Activated T-helper 1 cell treated with Interleukin-2 at 50 U/mL for 16 hours (primary cell): ENCODE data around the gene TMEM39A.

ENCODE experiments used
- DNase-seq: peaks from one replicate; pipeline ENCODE4 v3.0.0-alpha.2; 2020; ENCODE audit warnings: low read depth

TMEM39A gene

DNA sequence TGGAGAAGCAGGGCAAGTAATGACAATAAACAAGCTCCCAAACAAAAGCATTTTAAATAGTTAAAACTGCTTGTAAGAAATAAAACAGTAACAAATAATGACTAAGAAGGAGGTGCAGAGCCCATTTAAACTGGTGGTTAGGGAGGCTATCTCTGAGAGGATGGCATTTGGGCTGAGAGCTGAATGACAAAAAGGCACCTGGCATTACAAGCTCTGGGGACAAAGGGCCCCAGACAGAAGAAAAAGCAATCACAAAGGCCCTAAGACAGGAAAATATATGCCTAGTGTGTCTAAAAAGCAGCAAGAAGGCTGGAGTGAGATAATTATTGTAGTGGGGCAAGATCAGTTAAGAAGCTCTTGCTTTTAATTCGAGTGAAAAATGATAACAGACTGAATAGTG, 9.6 kb downstream of the TMEM39A start:
- DNase-seq, result no peak

DNA sequence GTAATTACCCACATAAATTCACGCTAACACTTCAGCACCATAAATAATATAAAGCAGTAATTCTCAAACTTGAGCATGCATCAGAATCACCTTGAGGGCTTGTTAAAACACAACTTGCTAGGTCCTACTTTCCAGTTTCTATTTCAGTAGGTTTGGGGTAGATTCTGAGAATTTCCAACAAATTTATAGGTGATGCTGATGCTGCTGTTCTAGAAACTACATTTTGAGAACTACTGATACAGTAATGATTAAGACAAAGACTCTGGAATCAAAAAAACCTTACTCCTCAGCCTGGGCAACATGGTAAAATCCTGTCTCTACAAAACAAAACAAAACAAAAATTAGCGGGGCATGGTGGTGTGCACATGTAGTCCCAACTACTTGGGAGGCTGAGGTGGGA, 18.8 kb downstream of the TMEM39A start:
- DNase-seq, result no peak

DNA sequence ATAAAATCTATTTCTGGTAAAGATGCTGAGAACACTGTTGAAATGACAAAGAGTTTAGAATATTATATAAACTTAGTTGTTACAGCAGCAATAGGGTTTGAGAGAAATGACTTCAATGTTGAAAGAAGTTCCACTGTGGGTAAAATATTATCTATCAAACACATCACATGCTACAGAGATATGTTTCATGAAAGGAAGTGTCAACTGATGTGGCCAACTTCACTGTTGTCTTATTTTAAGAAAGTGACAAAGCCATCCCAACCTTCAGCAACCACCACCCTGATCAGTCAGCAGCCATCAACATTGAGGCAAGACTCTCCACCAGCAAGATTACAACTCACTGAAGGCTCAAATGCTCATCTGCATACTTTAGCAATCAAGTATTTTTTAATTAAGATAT, 20.2 kb downstream of the TMEM39A start:
- no peak for DNase-seq

DNA sequence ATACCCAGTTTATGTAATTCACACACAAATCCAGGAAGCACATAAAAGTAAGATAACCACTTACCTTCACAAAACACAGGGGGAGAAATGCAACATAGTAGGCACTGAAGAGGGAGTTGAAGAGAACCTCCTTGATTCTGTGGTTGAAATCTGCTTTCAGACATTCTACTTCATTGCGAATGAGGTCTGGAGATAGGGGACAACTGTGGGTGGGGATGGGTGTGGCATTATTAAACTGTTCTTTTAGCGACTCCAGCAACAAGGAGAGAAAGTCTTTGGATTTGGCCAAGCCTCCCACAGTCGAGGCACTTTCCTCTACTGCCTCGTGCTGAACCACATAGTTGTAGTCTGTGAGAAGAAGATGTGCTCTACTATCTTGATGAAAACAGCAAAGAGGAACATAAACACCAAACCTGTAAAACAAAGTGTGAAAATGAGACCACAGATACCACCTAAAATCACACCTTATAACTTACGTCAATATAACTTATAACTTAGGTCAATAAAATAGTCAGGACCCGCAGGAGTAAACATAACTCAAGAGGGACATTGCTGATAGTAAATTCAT, 25.6 kb downstream of the TMEM39A start:
- no peak for DNase-seq

DNA sequence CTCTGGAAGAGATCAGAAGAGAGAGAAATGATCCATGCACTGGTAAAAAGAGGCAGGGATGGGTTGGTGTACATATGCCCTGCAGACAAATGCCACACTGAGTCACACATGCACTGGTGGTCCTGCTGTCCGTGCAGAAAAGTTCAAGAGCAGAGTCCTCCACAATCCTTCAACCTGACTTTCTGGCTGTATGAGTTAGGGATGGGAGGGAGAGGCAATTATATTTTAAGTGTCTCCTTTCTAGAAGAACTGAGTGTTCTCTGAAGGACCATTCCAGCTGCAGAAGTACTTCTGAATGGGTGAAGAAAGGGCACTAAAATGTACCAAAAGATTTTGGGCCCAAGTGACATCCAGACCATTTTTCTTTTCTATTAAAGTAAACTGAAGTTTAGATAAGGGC, 26.4 kb downstream of the TMEM39A start:
- no peak for DNase-seq

DNA sequence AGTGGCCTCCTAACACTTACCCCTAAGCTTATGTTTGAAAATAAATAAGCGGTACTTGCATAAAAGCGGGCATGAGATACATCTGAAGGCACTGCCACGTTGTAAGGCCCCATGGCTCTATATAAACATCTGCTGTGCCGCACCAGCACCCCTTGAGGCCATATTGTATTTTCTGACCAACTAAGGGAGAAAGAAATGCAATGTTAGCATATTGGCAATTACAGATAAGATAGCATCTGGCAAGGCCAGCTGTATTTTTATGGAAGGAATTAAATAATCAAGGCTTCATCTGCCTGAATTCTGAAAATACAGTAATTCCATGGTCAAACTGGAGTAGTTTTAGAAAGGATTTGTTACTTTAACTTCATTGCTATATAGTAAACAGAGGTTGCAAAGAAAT, 28.7 kb downstream of the TMEM39A start:
- no peak for DNase-seq

DNA sequence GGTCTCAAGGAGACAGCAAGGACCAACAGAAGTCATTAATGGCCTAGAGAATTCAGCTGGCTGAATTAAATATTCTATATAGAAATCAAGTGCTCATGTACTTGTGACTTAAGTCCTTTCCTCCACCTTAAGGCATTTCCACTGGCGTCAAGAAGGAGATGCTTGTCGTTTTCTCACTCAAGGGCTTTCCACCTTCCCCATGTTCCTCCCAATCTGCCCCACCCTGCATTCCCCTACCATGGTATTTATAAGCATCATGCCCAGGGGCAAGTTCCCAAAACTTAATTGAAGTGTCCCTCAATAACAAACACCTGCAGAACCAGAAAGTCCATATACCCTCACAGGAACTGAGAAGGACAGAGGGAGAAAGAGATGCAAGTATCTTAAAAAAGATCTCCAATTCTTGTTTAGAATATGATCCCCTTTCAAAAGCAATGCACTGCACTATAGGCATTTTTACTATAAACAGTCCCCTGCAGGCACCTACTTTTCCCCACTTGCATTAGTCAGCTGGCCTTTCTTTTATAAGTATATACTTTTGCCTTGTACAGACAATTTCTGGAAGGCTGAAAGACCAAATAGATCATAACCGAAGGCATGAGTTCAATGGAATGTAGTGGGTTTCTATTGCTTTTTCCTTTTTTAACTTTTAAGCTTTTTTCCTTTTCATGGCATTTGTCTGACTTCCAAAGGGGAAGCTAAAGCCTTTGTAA, 29.6 kb downstream of the TMEM39A start:
- DNase-seq, result no peak

DNA sequence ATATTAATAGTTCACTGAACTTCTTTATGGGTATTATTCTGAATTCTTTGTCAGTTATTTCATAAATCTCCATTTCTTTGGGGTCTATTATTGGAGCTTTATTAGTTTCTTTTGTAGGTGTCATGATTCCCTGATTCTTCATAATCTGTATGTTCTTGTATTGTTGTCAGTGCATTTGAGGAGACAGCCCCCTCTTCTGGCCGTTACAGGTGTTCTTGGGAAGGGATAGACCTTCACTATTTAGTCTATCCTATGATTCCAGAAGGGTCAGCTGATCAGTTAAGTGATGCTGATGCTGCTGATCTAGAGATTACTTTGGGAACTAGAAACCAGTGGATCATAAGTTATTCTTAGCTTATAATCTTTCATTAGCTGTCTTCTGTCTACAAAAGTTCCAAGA, 34.9 kb downstream of the TMEM39A start:
- DNase-seq, result no peak

DNA sequence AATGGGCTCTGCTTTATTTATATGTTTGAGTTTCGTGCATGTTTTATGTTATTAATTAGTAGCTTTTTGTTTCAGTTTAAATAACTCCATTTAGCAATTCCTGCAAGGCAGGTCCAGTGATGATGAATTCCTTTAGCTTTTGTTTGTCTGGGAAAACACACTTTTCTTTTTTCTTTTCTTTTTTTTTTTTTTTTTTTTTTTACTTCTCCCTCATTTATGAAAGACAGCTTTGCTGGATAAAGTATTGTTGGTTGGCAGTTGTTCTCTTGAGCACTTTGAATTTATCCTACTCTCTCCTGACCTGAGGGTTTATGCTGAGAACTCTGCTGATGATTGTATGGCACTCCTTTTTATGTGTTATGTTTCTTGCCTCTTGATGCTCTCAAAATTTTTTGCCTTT, 35.7 kb downstream of the TMEM39A start:
- DNase-seq, result no peak

DNA sequence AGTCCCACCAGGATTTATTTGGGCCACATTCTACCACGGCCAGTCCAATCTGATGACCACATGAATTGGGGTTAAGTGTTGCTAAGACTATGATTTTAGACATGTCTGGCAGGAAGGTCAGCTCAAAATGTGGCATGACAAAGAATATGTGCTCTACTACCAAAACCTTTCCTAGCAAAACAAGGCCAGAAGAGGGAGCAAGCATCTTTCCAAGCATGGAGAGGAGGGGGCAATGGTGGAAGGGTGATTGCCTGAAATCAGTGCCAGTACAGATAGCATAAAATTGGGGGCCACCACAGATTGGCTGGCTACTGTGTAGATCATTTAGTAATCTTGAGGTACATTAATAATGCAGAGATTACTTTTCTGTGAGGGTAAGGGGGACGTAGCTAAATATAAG, 43.2 kb downstream of the TMEM39A start:
- no peak for DNase-seq

DNA sequence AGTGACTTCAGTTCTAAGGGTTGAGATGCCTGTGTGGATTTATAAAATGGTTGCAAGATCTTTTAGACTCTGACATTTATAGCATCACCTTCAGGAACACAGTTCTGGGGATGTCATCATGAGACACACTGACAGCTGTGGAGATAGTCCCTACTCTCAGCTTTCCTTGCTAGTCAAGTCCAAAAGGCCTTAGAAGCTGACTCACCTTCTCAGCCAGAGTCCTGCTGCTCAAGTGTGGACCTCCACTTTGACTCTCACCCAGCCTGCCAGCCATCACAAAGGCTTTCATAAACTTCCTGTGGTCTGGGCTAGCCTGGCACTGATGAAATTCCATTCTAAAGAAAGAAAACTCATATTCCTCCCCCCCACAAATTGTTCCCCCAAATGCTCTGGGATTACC, 44.8 kb downstream of the TMEM39A start:
- DNase-seq, result no peak

DNA sequence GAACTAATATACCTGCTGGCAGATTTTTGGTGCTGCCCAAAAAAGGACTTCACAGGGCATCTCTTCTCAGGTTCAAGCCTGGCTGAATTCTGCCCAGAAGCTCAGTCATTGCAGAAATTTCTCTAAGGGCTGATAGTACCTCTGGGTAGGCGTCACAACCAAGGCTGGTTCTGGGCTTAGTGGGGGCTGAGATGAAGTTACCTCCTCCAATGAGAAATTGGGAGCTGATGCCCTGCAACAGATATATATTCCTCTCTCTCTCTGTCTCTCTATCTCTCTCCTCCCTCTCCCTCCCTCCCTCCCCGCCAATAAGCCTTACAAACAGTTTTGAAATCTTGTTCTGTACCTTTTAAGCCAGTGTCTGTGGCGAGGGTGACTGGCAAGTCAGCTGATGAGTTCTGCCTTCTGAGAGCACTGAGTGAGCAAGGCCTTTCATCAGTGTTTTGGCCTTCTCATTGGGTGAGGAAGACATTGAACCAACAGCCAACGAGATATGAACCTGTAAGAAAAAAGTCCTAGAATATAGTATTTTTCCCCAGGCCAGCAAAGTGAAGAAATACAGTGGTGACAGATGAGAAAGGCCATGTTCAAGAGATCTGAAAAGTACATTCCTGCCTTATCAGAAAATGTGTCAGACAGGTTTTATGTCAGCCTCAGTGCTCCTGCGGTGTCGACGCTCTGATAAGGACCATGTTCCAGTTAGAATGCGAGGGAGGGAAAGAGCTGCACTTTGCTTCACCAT, 45.5 kb downstream of the TMEM39A start:
- DNase-seq, result no peak

DNA sequence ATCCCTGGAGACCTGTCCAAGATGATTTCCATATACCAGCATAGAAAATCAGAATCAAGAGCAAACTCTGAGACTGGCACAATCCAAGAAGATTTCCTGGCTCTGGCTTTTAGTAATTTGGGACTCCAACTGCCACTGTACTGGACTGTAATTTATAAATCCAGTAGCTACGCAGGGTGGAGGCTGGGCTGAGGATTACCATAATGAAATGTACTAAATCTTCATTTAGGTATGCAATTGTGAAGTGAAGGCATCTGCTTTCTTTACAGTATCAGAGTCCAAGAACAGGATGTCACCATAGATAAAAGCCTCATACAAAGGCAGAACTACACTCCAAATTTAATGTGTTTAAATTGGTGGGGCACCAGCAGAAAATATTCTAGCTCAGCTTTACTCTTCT, 46.5 kb downstream of the TMEM39A start:
- no peak for DNase-seq

DNA sequence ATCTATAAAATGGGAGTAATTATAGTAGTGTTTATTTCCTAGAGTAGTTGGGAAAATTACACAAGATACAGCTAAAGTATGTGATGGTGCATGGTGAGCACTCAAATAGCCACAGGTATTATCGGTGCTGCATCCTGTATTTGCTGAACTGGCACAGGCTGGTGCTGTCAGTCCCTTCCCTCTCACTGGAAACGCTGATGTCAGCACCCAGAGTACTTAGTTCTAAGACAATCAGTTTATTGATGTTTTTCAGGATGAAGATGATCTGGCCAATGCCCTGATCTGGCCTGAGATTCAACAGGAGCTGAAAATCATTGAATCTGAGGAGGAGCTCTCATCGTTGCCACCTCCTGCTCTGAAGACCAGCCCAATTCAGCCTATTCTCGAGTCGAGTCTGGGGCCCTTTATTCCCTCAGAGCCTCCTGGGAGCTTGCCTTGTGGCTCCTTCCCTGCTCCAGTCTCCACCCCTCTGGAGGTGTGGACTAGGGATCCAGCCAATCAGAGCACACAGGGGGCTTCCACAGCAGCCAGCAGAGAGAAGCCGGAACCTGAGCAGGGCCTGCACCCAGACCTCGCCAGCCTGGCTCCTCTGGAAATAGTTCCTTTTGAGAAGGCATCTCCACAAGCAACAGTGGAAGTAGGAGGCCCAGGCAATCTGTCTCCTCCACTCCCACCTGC, 49.7 kb downstream of the TMEM39A start:
- no peak for DNase-seq

DNA sequence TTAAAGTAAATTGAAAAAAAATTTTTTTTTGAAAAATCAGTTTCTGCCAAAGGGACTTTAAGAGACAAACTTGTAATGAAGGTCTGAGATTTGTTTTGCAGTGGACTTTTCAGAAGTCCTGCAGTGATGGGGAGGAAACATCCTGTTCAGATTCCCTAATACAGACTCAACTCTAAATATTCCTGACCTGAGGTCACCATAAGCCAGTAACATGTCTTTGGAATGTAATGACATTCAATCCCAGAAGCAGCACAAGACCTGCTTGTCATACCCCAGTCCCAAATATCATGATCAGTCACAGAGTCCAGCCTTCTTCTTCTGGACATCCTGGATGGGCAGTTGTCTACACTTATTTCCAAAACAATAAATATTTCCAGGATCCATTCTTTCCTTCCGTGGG, 53.6 kb downstream of the TMEM39A start:
- DNase-seq, result no peak

DNA sequence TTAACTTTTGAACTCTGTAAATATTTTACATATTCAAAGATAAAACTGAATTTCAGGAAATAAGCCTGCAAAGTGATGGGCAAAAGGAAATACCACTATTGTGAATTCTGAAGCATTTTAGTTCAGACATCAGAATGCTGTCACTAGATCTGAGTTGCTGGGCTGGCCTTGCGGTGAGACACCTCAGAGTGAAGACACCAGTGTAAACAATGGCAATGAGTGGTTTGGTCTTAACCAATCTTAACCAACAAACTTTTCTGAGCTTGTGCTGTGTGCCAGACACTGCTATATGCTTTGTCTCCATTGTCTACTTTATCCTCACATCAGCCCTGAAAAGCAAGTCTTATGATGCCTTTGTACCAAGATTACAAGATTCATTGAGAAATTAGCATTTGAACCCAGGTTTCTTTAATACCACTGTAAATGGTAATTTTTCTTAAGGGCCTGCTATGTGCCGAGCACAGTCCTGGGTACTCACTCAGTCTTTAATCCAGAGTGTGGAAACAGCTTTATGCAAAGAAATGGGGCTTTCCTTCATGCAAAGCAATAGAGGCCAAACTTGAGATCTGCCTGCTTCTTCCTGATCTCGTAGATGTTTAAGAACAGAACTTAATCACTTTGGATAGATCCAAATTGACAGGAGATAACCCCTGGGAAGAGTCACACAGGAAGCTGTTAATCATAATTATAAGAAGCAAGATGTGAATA, 55.0 kb downstream of the TMEM39A start:
- DNase-seq, result no peak

DNA sequence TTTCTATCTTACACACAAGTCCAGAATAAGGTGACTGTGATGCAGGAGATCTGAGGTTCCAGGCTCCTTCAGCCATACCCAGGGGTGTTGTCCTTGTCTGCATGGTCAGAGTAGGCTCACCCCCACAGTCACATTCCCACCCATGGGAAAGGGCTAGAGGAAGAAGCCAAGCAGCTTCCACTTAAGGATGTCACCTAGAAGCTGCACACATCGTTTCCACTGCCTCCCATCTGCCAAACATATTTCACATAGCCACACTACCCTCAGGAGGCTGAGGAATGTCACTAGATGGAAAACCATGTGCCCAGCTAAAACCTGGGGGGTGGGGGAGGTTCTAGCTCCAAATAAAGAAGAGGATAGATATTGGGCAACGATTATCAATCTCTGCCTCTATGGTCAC, 58.1 kb downstream of the TMEM39A start:
- DNase-seq, result no peak

DNA sequence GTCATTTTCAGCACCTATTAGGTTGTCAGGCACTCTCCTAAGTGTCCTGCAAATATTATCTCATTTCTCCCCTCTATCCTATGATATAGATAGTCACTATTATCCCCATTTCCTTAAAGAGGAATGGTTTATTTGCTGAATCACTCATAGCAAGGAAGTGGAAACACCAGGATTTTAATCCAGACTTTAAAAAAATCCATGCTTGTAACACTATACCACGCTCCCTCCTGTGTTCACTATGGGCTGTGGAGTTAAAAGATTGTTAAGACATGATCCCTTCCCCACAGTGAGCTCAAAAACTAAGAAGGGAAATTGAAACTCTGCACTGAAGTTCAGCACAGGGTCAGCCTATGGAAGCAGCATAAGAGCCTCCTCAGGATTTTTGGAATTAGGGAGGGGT, 60.2 kb downstream of the TMEM39A start:
- DNase-seq, result no peak

DNA sequence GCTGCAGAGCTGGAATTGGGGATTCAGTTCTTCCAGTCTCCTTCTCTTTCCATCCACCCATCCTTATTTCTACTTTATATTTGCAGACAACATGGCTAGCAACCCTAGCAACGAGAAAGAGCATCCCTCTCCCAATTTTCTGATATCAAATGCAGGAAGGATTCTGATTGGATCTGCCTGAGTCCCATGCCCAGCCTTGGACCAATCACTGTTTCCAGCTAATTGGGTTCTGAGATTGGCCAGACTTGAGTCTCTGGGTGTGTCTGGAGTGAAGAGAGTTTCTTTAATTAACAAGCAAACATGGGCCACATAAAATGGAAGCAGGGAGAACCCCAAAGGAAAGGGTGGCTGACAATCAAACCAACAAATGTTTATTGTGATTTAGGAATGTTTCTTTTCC, 60.6 kb downstream of the TMEM39A start:
- DNase-seq, result no peak

DNA sequence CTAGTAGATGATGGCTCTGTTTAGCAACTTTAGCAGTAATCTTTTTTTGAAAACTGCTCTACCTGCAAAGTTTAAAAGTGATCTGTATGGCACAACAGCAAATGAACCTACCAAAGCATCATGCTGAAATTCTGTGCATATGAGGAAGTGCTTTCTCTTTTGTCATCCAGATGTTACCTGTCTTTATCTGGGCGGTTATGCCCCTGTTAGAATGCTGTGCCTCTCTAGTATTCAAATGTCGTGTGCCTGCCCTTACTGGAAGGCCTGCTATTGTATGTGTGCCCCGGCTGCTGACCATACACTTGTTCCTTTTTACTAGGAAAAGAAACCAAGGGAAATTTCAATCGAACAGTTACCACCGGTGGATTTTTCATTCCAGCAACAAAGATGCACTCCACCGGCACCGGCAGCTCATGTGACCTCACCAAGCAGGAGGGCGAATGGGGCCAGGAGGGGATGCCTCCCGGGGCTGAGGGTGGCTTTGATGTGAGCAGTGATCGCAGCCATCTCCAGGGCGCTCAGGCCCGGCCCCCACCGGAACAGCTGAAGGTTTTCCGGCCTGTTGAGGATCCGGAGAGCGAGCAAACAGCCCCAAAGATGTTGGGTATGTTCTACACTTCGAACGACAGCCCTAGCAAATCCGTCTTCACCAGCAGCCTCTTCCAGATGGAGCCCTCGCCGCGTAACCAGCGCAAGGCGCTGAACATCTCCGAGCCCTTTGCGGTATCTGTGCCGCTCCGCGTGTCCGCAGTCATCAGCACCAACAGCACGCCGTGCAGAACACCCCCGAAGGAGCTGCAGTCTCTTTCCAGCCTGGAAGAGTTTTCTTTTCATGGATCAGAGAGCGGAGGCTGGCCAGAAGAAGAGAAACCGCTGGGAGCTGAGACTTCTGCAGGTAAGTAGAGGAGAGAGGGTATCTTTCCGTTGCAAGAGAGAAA, 61.6 kb downstream of the TMEM39A start:
- no peak for DNase-seq

DNA sequence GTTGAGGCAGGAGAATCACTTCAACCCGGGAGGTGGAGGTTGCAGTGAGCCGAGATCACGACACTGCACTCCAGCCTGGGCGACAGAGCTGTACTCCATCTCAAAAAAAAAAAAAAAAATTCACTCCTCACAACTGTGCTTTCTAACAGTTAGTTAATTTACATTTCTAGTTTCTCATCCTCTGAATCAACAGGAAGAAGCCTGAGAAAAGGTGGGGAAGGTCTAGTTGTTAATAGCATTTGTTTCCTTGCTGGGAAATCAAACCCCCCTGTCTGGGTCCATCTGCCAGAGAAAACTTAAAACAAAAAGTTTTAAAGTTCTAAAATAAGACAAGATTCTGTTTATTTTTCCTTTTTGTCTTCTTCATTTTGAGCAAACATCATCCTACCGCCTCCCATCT, 62.3 kb downstream of the TMEM39A start:
- DNase-seq, result no peak
